Right lobe of liver (tissue), 6 donors: ENCODE data around the gene KCNMA1. TPM values are rescaled to one million over a fixed set of nuclear protein-coding genes. Genes with fewer than 3 reads are reported as not detected.

ENCODE experiments used
- ATAC-seq, 4 donors: fragments of 200-7000 bp; cut with Tn5 transposase; one replicate each; pipeline ENCODE4 v1.9.1; 2020; ENCODE audit warnings: mild to moderate bottlenecking in 4 of 4, moderate library complexity in 4 of 4
- DNase-seq, 3 donors: peaks; one replicate each; pipeline ENCODE4 v3.0.0-alpha.2; 2020
- H3K27ac ChIP-seq, 3 donors: fragments of 200-600 bp; one replicate each; pipeline ENCODE4 v1.8.0; 2022
- H3K27me3 ChIP-seq, 2 donors: fragments of 200-600 bp; one replicate each; pipeline ENCODE4 v1.8.0; 2022
- H3K36me3 ChIP-seq, 4 donors: fragments of 200-600 bp; sonication (generic) in 1 of 4; one replicate each; pipeline versions ENCODE4 v1.5.1 to v1.8.0; 2017 to 2022; ENCODE audit warnings: control low read depth in 1 of 4
- H3K4me1 ChIP-seq, 4 donors: fragments of 200-600 bp; sonication (generic) in 1 of 4; one replicate each; pipeline versions ENCODE4 v1.5.1 to v1.8.0; 2017 to 2022; ENCODE audit warnings: control low read depth in 1 of 4
- H3K4me3 ChIP-seq, 3 donors: fragments of 200-600 bp; one replicate each; pipeline ENCODE4 v1.8.0; 2022
- H3K9me3 ChIP-seq, 4 donors: fragments of 200-600 bp; sonication (generic) in 1 of 4; one replicate each; pipeline versions ENCODE4 v1.5.1 to v1.8.0; 2017 to 2022; ENCODE audit warnings: control low read depth in 1 of 4
- POLR2A ChIP-seq: fragments of 450-650 bp; IDR thresholded peaks from one replicate; pipeline ENCODE4 v1.6.1; 2017; ENCODE audit warnings: antibody characterized with exemption, mild to moderate bottlenecking
- WGBS: methylation state at CpG from one replicate; pipeline ENCODE4 v1.1.6; 2018; ENCODE audit warnings: low coverage, low lambda C conversion rate; ENCODE audit not compliant: insufficient coverage; ENCODE audit errors: missing lambda C conversion rate; 5-methylcytosine and 5-hydroxymethylcytosine counted together
- intact Hi-C, 2 donors: fragments of 100-400 bp; cut with DNase I; formaldehyde crosslinking; loops; one replicate each; pipeline versions ENCODE4 v1.11.2 to v1.14.1; 2022
- total RNA-seq, 6 experiments: library from RNA; depleted of rRNA in 2 of 6; stranded (reverse); fragments of >200 nt in 2 of 6; fragmentation: NEBNext Ultra II Directional in 3 of 6; extraction: Animal tissue kit (Norgen Biotek cat#: 25700) in 3 of 6; gene quantifications; one replicate each; pipeline versions ENCODE4 v1.1.0 to v1.2.4, GENCODE V29; 2016 to 2023
- TF ChIP-seq, protein P1 (sequence below), 4 donors: fragments of 200-600 bp in 3 of 4; fragments of 450-650 bp in 1 of 4; IDR thresholded peaks; one replicate each; pipeline versions ENCODE4 v1.5.1 to v1.8.0; 2016 to 2022; ENCODE audit warnings: antibody characterized with exemption in 4 of 4, mild to moderate bottlenecking in 2 of 4
- donor health status: DM: no; HTN: yes; CAD: no.
- donor health status: DM: no; HTN: no; CAD: no.
- donor health status: DM: no; HTN: no; CAD: no.
- donor health status: DM: no; HTN: yes; CAD: no.
- donor health status: DM: no; HTN: yes; CAD: no.

KCNMA1 gene
- total RNA-seq, 6 experiments from 2014 or later, result 5.7 to 48.0 (median 15.1) TPM

GRCh38 chr10:77259171-77259874, 378.3 kb downstream of the KCNMA1 start:
- Histone ChIP-seq H3K27me3 (no peaks in the 10 kb centered on the region), H3K27ac (no peak overlapping the region), H3K4me3 (no peak overlapping the region), H3K9me3 (no peaks in the 10 kb centered on the region), H3K36me3 (no peaks in the 10 kb centered on the region), H3K4me1 (no peaks in the 10 kb centered on the region)
- intact Hi-C loops, result no loop called here
- WGBS, result 77% methylated on average over 4 of the region's 4 CpGs
- no peak for TF ChIP-seq POLR2A
- TF ChIP-seq, protein P1, sequence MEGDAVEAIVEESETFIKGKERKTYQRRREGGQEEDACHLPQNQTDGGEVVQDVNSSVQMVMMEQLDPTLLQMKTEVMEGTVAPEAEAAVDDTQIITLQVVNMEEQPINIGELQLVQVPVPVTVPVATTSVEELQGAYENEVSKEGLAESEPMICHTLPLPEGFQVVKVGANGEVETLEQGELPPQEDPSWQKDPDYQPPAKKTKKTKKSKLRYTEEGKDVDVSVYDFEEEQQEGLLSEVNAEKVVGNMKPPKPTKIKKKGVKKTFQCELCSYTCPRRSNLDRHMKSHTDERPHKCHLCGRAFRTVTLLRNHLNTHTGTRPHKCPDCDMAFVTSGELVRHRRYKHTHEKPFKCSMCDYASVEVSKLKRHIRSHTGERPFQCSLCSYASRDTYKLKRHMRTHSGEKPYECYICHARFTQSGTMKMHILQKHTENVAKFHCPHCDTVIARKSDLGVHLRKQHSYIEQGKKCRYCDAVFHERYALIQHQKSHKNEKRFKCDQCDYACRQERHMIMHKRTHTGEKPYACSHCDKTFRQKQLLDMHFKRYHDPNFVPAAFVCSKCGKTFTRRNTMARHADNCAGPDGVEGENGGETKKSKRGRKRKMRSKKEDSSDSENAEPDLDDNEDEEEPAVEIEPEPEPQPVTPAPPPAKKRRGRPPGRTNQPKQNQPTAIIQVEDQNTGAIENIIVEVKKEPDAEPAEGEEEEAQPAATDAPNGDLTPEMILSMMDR (IDR thresholded peaks at IDR 0.05), result no peak
- DNase-seq (no peak), ATAC-seq (no peak)

- no peak for ATAC-seq
- no peaks in the 10 kb centered on the region for H3K9me3 ChIP-seq
- peaks cover 0 to 10% (median 4%) of the 10 kb centered on the region in 4 donors for H3K4me1 ChIP-seq
- DNase-seq, result no peak
- no peak for TF ChIP-seq POLR2A
- TF ChIP-seq, protein P1 (IDR thresholded peaks at IDR 0.05), result no peak
- intact Hi-C loops, result no loop called here
- H3K36me3 ChIP-seq, result no peaks in the 10 kb centered on the region
- no peaks in the 10 kb centered on the region for H3K27me3 ChIP-seq
- WGBS, result 94% methylated on average over 2 of the region's 2 CpGs
- no peak overlapping the region for H3K27ac ChIP-seq
- no peak overlapping the region for H3K4me3 ChIP-seq
These were observed 381.3 kb downstream of the KCNMA1 start for GRCh38 chr10:77256346-77256745.

DNA sequence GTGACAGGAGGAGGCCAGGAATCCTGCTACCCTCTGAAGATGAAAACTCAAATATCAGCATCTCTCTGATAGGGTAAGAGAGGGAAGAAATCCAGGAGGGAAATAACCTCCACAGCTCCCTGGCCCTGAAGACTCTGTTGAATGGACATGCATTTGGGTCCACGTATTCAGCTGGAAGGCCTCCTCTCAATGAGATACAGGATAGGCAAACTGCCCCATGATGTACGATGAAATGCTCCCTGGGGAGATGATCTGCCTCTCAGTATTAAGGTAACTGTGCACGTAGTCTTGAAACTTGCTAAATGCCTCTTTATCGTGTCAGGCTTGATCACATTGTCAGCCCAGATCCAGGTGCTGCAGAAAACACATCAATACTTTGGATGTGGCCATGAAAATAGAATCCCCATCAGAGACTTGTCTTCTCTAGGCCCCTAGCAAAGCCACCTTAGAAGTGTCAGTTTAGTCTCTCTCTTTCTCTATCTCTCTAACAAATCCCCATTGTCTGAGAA, 384.0 kb downstream of the KCNMA1 start:
- Histone ChIP-seq H3K4me1 (peaks cover 0 to 33% (median 15%) of the 10 kb centered on the region in 4 donors), H3K4me3 (no peak overlapping the region), H3K27ac (no peak overlapping the region), H3K9me3 (no peaks in the 10 kb centered on the region), H3K27me3 (no peaks in the 10 kb centered on the region), H3K36me3 (no peaks in the 10 kb centered on the region)
- intact Hi-C loops, result no loop called here
- DNase-seq, result no peak
- WGBS, result 100% methylated on average over 1 of the region's 4 CpGs
- TF ChIP-seq, protein P1 (IDR thresholded peaks at IDR 0.05), result no peak
- TF ChIP-seq POLR2A, result no peak
- ATAC-seq, result no peak

GRCh38 chr10:77253147-77253545, 384.5 kb downstream of the KCNMA1 start:
- no peak for DNase-seq
- Histone ChIP-seq H3K4me3 (no peak overlapping the region), H3K9me3 (no peaks in the 10 kb centered on the region), H3K27me3 (no peaks in the 10 kb centered on the region), H3K27ac (no peak overlapping the region), H3K4me1 (peaks cover 0 to 38% (median 16%) of the 10 kb centered on the region in 4 donors), H3K36me3 (no peaks in the 10 kb centered on the region)
- no peak for ATAC-seq
- WGBS, result no CpG with 5 or more reads among the region's 1 CpG
- intact Hi-C loops, result no loop called here
- TF ChIP-seq, protein P1 (IDR thresholded peaks at IDR 0.05), result no peak
- TF ChIP-seq POLR2A, result no peak
